ENCODE measurements around the gene PIAS1.

PIAS1 gene

DNA sequence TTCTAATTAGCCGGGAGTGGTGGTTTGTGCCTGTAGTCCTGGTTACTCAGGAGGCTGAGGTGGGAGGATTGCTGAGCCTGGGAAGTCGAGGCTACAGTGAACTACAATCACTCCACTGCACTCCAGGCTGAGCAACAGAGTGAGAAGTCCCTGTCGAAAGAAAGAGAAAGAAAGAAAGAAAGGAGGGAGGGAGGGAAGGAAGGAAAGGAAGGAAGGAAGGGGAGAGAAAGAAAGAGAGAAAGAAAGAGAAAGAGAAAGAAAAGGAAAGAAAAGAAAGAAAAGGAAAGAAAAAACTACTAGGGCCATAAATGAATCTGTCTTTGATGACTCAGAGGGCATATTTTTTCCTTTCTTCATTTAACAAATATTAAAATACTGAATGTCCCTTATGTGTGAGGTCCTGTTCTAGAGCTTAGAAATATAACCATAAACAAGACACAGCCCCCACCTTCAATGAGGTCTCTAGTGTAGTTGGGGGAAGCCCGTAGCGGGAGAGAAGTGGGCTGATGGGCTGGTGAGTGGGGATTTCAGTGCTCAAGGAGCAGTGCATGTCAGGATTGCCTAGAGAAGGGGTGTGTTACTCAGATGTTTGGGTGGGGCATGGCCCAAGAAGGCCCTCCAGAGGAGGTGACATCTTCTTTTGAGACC lies 35.2 kb upstream of the PIAS1 start:
- DNase-seq (ENCODE audit: low read depth): no peak
- H3K4me3 ChIP-seq (ENCODE audit: low read length): no peak overlapping the region
- TF ChIP-seq, protein P1, sequence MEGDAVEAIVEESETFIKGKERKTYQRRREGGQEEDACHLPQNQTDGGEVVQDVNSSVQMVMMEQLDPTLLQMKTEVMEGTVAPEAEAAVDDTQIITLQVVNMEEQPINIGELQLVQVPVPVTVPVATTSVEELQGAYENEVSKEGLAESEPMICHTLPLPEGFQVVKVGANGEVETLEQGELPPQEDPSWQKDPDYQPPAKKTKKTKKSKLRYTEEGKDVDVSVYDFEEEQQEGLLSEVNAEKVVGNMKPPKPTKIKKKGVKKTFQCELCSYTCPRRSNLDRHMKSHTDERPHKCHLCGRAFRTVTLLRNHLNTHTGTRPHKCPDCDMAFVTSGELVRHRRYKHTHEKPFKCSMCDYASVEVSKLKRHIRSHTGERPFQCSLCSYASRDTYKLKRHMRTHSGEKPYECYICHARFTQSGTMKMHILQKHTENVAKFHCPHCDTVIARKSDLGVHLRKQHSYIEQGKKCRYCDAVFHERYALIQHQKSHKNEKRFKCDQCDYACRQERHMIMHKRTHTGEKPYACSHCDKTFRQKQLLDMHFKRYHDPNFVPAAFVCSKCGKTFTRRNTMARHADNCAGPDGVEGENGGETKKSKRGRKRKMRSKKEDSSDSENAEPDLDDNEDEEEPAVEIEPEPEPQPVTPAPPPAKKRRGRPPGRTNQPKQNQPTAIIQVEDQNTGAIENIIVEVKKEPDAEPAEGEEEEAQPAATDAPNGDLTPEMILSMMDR (conservative IDR thresholded peaks at IDR 0.05; ENCODE audit: low read length): no peak

DNA sequence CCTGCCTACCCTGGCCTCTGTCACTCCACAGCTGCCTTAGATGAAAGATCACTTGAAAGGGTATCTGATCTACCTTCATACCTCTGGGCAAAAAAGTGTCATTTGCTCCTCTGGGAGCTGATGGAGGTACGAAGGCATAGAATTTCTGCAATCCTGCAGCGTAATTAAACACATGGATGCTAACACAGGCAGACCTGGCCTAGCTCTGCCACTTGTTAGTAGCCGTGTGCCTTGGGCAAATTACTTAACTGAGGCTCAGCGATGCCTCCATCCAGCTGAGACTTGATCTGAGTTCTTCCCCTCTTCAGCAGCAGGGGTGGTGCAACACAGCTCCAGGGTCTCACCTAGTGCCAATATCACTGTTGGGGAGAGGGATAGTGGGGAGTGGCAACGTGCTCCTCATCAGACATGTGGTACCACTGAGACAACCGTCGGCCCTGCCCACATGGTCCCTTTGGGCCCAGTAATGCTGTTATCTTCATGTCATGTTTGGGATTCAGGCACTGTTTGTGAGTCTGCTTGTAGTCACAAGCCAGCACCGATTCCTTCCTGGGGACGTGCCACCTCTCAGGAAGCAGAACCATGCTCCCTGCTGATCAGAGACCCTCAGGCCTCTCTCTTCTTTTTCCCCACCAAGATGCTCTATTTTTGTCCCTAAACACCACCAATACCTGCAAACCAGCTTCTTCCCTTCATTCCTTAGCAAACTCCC lies 34.1 kb upstream of the PIAS1 start:
- no peak for DNase-seq (ENCODE audit: low read depth)
- no peak overlapping the region for H3K4me3 ChIP-seq (ENCODE audit: low read length)
- TF ChIP-seq, protein P1 (conservative IDR thresholded peaks at IDR 0.05; ENCODE audit: low read length): no peak

DNA sequence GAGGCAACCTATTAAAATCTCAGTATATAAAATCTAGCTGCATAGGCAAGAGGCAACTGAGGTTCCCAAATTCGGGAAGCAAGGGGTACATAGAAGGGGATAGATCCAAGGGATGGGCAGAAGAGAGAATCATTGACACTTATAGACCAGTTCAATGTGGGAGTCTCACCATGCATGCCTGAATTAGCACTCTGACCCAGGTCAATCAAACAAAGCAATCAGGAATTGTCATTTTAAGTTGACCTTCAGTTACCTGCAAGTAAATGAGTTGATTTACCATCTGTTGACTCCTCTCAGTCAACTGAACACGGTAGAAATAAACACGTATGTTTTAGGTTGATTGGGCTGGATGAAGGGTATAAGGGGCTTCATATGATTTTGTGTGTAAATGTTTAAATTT lies 33.4 kb upstream of the PIAS1 start:
- no peak for DNase-seq (ENCODE audit: low read depth)
- TF ChIP-seq, protein P1 (conservative IDR thresholded peaks at IDR 0.05; ENCODE audit: low read length): no peak
- H3K4me3 ChIP-seq (ENCODE audit: low read length): no peak overlapping the region

DNA sequence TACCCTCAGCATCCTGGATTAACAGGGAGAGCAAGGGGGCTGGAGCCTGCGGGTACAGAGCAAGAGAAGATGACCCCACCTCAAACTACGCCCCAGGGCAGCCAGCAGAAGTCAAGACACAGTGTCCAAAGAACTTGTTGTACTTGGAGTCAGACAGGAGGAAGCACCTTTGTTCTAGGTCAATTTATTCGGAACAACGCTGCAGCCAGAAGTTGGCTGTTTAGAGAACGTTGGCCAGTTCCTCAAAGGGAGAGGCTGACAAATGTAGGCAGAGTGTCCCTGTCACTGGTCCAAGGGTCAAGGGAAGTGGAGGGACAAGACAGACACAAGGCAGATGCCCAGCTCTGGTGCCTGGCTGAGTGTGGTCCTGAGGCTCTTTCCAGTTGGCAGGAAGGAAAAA lies 32.1 kb upstream of the PIAS1 start:
- TF ChIP-seq, protein P1 (conservative IDR thresholded peaks at IDR 0.05; ENCODE audit: low read length): no peak
- H3K4me3 ChIP-seq (ENCODE audit: low read length): no peak overlapping the region
- DNase-seq (ENCODE audit: low read depth): no peak

DNA sequence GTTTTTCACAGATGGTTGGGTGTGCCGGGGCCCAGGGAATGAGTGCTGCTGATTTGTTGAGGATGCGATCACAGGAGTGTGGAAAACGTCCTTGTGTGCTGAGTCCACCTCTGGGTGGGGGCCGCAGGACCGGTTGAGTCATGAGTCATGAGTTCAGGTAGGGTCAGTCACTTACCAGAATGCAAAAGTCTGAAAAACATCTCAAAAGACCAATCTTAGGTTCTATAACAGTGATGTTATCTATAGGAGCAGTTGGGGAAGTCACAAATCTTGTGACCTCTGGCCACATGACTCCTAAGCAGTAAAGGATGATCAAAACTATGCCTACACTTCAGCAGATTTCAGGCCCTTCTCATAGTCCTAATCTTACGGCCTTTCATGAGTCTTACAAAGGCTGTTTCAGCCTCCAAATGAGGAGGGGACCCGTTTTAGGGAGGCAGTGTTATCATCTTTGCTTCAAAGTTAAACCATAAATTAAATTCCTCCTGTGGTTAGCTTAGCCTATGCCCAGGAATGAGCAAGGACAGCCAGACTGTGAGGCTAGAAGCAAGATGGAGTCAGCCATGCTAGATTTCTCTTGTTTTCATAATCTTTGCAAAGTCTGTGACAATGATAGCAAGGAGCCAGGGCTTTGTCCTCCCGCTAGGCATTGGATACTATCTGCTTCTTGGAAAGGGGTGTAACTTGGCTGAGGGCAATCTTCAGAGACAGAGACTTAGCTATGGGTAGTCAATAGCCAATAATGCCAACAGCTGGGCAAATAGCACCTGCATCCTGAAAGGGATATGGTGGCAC lies 30.6 kb upstream of the PIAS1 start:
- DNase-seq (ENCODE audit: low read depth): no peak
- TF ChIP-seq, protein P1 (conservative IDR thresholded peaks at IDR 0.05; ENCODE audit: low read length): no peak
- H3K4me3 ChIP-seq (ENCODE audit: low read length): no peak overlapping the region

GRCh38 chr15:68025835-68026424 lies 28.2 kb upstream of the PIAS1 start:
- H3K4me3 ChIP-seq (ENCODE audit: low read length): no peak overlapping the region
- no peak for DNase-seq (ENCODE audit: low read depth)
- TF ChIP-seq, protein P1 (conservative IDR thresholded peaks at IDR 0.05; ENCODE audit: low read length): no peak

Measured in AG10803 (cell line).